GM18951 (cell line): ENCODE measurements around the gene FAM217B.

Experiments used
- POLR2A ChIP-seq: IDR thresholded peaks from 4 replicates; pipeline ENCODE4 v1.6.1; 2011; ENCODE audit warnings: mild to moderate bottlenecking; ENCODE audit not compliant: insufficient read length, insufficient read depth; ENCODE audit errors: extremely low read depth
- in situ Hi-C: fragments of 300-500 bp; cut with MboI; formaldehyde crosslinking; loops from one replicate; pipeline ENCODE4 v1.12.0; 2022; ENCODE audit warnings: low sequenced_read_pairs, mixed read lengths, inconsistent platforms; ENCODE audit not compliant: unreplicated experiment

FAM217B gene

DNA sequence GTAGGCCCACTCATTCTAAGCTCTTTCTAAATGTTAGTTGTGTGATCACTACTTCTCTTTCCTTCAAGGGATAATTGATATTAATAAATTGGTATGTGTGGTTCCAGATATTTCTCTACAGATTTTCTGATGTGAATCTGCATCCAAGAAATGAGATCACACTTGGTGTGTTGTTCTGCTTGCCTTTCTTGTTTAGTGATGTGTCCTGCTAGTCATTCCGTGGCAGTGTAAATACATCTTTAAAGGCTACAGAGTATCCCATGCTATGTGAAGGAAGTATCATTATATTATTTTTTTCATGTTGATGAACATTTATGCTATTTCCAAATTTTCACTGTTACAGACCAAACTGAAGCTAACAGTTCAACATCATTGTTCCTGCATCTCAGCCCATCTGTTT, 31.2 kb downstream of the FAM217B start:
- in situ Hi-C loops: no loop called here
- TF ChIP-seq POLR2A: no peak

DNA sequence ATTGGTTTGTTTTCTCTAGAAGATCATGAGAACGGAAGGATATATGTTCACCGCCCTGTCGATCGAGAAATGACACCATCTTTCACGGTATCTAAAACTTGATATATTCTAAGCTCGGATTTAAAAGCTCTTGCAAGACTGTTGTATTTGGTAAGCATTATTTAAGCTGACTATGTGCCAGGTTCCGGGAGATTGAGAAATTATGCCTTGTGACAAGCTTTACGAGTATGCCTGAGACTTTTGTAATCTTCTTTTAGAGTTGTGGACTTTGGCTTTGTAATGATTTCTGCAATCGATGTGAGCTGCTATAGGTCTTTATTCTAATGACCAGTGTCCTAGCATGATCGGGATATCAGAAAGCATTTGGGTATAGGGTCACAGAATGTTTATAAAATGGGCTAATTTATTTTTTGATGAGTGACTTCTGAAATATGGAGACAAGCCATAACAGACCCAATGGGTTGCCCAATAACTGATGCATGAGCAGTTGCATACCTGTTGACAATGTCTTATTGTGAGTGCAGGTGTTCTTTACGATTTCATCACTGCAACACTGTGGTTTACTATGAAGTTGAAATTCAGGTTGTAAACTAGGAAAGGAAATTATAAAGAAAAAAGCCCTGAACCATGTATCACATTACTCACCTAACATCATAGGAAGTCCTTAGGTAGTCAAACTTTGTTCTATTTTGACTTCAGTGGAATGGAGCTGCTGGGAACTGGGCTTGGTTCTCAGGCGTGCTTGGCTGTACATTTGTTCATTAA, 32.0 kb downstream of the FAM217B start:
- no peak for TF ChIP-seq POLR2A
- in situ Hi-C loops: no loop called here

DNA sequence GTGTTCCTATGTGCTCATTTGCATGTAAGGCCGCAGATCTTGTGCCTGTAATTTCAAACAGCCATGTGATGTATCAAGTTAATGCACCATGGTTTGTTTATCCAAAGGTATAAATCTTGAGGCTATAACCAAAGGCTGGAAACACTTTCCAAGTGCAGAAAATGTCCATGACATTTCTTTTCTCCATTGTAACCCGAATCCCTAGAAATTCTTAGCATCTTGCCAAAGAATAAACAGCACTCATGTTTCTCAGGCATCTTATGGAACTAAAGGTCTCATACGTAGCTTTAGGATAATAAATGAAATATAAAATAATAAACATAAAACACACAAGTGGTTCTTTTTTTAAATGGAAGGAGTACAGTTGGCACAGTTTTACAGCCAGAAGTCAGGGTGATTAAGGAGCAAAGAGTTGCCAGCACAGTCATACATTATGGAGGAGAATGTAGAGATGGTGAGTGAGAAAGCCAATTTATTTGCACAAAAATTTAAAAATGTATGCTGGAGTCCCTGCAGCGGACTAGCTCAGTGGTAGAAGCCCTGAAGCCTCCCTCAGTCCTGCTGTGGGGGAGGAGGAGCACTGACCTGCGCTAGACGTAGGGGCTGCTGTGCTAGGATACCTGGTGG, 36.1 kb downstream of the FAM217B start:
- in situ Hi-C loops: no loop called here

DNA sequence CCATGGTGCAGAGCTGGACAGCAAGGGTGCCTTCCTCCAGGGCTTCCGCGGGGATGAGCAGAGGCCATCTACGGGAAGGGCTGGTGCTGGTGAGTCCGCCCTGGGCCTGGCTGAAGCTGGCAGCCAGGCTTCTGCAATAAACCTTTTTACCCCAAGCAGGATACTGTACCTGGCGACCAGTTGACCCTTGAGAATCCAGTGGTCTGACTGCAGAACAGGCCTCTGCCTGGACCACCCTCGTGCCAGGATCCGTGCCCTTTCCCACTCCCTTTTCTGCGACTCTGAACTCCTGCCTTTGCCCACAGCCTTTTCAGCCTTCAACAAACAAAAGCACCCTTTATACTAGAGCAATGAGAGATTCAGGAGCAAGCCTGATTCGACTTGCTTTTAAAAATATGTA, 36.9 kb downstream of the FAM217B start:
- TF ChIP-seq POLR2A: no peak
- in situ Hi-C loops: no loop called here

More for the DNA sequence above, 36.1 kb downstream of the FAM217B start:
- TF ChIP-seq POLR2A: no peak

DNA sequence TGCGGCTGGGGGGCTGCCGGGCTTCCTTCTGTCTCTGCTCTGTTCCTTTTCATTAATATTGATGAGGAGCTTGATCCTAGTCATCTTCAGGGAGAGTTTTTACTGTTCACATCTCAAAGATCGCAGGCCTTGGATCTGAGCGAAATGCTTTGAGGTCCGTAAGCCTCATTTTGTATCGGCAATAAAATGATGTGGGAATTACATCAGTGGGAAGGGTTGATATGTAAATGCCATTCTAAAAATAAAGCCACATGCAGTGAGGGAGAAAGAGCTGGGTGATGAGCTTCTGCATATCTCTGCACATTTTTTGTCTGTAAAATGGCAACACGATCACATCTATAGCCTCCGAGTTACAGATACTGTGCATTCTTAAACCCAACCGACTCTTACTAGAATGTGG, 42.9 kb downstream of the FAM217B start:
- no peak for TF ChIP-seq POLR2A
- in situ Hi-C loops: no loop called here

DNA sequence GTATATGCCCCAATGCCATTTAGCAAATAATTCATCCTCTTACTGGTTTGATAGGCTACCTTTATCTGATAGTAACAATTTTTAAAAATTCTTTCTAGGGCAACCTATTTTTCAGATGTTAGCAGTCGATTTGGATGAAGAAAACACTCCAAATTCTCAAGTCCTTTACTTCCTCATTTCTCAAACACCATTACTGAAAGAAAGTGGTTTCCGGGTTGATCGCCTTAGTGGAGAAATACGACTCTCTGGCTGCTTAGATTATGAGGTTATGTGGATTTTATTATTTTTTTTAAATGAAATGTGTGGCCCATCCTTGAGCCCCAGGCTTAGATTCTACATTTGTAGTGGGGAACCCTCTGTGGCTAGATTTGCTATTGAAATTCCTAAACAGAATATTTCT, 44.4 kb downstream of the FAM217B start:
- in situ Hi-C loops: no loop called here
- TF ChIP-seq POLR2A: no peak

DNA sequence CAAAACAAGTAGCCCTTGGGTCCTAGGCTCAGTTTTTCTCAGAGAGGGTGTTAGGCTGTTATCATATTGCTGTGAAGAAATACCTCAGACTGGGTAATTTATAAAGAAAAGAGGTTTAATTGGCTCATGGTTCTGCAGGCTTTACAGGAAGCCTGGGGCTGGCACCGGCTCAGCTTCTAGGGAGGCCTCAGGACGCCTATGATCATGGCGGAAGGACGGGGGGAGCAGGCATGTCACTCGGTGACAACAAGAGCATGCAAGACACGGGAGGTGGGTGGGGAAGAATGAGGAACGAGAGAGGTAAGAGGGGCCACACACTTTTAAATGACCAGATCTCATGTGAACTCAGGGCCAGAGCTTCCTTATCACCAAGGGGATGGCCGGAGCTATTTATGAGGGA, 45.0 kb downstream of the FAM217B start:
- no peak for TF ChIP-seq POLR2A
- in situ Hi-C loops: no loop called here

DNA sequence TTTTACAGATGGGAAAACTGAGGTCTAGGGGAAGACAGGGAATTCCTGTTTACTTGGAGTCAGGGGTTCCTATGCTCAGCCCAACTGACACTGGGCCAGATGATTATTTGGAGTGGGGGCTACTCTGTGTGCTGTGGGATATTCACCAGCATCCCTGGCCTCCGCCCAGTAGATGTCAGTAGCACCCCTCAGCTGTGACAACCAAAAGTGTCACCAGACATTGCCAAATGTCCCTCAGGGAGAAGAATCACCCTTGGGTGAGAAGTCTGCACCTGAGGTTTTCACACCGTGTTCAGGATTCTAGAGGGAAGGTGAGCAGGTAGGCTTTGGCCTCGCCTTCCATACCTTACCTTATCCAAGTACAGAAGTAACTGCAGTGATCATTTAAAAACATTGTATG, 45.7 kb downstream of the FAM217B start:
- TF ChIP-seq POLR2A: no peak

DNA sequence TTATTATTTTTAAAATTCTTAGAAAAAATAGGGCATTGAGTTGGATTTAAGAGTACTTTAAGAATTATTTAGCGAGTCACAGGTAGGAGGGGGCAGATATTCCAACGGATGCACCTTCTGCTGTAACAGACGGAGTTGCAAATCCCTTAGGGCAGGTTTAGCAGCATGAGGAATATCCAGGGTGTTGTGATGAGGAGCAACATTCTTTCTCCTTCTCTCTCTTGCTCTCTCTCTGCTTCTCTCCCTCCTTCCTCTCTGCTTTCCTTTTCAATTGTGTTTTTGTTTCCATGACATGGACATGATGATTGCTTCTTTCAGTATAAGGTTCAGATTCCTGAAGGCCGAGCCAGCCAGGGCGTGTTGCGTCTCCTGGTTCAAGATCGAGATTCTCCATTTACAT, 46.9 kb downstream of the FAM217B start:
- in situ Hi-C loops: no loop called here
- TF ChIP-seq POLR2A: no peak

More for the DNA sequence above, 45.7 kb downstream of the FAM217B start:
- in situ Hi-C loops: no loop called here

DNA sequence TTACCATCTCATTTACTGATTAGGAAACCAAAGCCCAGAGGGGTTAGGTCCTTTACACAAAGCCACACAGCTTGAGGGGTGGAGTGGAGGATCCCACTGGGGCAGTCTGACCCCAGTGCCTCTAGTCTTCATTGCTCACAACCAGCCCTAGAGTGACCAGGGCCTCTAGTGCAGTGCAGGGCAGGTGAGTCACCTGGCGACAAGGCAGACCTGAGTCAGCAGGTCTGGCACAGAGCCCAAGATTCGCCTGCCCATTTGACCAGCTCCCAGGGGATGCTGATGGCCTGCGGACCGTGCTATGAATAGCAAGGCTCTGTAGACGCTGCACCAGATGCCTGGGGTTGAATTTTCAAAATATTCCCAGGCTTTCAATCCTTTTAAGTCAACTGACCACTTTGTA, 48.0 kb downstream of the FAM217B start:
- in situ Hi-C loops: no loop called here
- no peak for TF ChIP-seq POLR2A

DNA sequence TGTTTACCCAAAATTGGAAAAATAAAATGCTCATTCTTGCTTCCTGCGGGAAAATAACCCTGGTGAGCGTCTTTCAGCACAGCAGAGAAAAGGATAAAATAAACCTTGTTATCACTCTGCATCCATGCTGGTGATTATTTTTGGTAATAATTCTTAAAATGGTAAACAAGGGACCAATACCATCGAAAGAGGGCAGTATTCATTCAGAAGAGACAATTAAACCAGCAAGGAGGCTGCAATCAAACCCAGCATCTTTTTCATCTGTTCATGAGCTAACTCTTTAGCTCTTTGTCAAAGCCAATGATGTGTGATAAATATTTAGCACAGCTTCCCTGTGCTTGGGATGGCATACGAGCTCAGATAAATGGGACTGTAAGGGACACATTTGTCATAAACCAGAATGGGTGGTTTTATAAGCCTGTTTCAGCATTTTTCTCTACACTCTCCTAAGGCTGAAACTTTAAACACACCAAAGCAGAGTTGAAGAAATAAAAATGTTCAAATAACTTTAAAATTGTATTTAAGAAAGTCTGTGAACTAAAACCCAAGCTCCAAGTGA, 52.4 kb downstream of the FAM217B start:
- no peak for TF ChIP-seq POLR2A
- in situ Hi-C loops: no loop called here

DNA sequence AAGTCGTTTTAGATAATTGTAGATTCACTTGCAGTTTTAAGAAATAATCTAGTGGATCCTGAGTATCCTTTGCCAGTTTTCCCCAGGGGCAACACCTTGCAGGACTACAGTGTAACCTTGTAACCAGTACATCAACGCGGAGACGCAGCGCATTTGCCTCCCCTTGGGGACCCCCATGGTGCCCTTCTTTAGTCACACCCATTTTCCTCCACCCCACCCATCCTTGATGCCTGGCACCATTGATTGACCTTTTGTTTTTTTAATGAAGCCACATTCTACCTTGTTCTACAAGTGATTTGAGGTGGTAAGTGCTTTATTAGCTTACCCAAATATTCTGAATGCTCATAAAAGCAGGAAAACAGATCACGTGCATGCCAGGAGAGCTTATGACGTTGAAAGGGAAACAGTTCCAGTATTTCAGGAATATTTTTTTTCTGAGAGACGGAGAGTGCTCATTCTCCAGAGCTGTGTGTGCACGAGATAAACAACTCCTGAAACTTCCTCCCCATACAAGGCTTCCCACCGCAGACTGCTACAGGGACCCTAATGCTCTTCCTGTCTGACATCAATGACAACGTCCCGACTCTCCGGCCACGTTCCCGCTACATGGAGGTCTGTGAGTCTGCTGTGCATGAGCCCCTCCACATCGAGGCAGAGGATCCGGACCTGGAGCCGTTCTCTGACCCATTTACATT, 53.7 kb downstream of the FAM217B start:
- in situ Hi-C loops: no loop called here
- no peak for TF ChIP-seq POLR2A

DNA sequence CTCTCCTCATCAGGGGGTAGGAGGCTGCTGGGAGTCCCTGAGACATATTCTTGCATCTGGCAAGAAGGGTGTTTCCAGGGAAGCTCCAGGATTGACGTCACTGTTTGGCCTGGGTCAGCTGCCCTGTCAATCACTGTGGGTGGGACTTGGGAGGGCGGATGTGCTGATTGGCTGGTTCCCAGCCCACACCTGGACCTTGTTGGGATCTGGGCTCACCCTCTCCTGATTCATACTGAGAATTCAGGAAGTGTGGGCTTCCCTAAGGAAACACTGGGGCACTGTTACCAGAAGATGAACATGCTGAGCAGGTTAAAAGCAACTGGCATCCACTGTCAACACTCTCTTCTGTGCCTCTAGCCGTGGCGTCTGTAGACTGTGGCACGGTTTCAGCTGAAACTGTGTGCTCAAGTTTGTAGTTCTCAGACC, 54.5 kb downstream of the FAM217B start:
- TF ChIP-seq POLR2A: no peak
- in situ Hi-C loops: no loop called here
